ENCODE results near the gene PEAK1. TPM values are rescaled to one million over a fixed set of nuclear protein-coding genes. Genes with fewer than 3 reads are reported as not detected.

PEAK1 gene
- total RNA-seq, 1 experiment from 2014 or later, result 21.2 TPM

DNA sequence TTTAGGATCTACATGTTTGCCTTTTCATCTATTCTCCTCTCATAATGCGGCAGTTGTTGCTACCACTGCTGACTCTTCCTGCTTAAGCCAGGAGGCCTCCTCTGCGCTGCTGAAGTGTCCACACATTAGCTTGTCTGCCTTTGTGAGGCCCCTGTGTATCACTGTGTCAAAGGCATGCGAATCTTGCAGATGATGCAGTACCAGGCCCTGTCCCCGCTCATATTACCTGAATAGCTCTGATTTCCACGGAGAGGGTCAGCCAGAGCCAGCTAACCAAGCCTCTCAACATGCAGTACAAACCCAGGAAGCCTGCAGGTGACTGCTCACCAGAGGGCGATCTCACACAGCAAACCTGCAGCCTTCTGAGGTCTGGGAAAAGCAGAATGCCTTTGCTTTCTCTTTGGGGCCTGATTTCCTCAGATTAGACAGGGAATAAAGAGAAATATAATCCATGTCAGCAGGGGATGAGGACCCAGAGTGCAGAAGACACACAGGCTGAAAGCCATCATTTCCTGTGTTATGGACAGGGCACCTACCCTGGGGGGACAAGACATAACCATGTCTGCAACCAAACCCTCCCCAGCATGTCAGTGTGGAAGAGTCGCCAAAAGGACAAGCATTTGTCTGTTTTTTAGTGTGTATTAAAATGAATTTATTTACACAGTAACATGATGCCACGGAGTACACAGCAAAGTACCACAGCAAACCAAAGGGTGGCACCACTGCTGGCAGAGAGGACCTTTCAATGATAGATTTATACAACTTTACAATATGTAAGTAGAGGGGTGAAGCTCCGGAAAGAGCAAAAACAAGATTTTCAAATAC is 312.2 kb downstream of the PEAK1 start:
- Histone ChIP-seq H3K18ac (ENCODE audit: insufficient read length, low read depth, low read length) (no peak overlapping the region), H3K23me2 (ENCODE audit: insufficient read length, low read depth, low read length, poor library complexity, severe bottlenecking) (no peaks in the 10 kb centered on the region), H2AK5ac (ENCODE audit: insufficient read length, low read length) (no peak overlapping the region), H3K4me1 (ENCODE audit: insufficient read depth, low read length) (no peaks in the 10 kb centered on the region), H3K79me1 (ENCODE audit: insufficient read depth, low read depth, low read length, poor library complexity, severe bottlenecking) (no peaks in the 10 kb centered on the region), H2BK20ac (ENCODE audit: low read depth, low read length, poor library complexity, severe bottlenecking) (no peak overlapping the region), H3K4me2 (ENCODE audit: insufficient read depth, insufficient read length, low read length) (no peak overlapping the region), H2BK12ac (ENCODE audit: insufficient read length, low read depth, low read length) (no peak overlapping the region), H2BK5ac (ENCODE audit: insufficient read length, low read length) (no peak overlapping the region), H3T11ph (ENCODE audit: low read length) (no peak overlapping the region), H3K27me3 (ENCODE audit: insufficient read depth, low read length) (no peaks in the 10 kb centered on the region), H3K79me2 (ENCODE audit: insufficient read depth, low read length) (no peaks in the 10 kb centered on the region), H3K9ac (ENCODE audit: extremely low read depth, insufficient read length, low read length) (no peak overlapping the region), H4K91ac (ENCODE audit: insufficient read length, low read depth, low read length) (no peak overlapping the region), H2BK120ac (ENCODE audit: low read depth, low read length, poor library complexity, severe bottlenecking) (no peak overlapping the region), H2BK15ac (ENCODE audit: low read depth, low read length) (no peak overlapping the region), H4K5ac (ENCODE audit: insufficient read length, low read depth, low read length) (no peak overlapping the region), H3K9me3 (ENCODE audit: control insufficient read depth, low read depth, low read length) (no peaks in the 10 kb centered on the region), H3K23ac (ENCODE audit: insufficient read length, low read depth, low read length) (no peak overlapping the region), H4K20me1 (ENCODE audit: control insufficient read depth, insufficient read depth, insufficient read length) (no peaks in the 10 kb centered on the region), H3K4ac (ENCODE audit: low read depth, low read length) (no peak overlapping the region), H3K14ac (ENCODE audit: insufficient read depth, low read length) (no peak overlapping the region), H4K8ac (replicated peaks; ENCODE audit: insufficient read length, low read depth, low read length) (no peak overlapping the region), H3K56ac (ENCODE audit: insufficient read length, low read depth, low read length) (no peak overlapping the region), H2AFZ (ENCODE audit: low read length) (no peak overlapping the region), H3K27ac (ENCODE audit: insufficient read length, low read depth, low read length) (no peak overlapping the region)
- no peaks in the 10 kb centered on the region for H3K27me3 Mint-ChIP-seq (ENCODE audit: low read depth)
- DNase-seq, result peak; percentile 79
- H3K9me3 Mint-ChIP-seq, result no peaks in the 10 kb centered on the region
- H3K4me3 Mint-ChIP-seq, result no peak overlapping the region
- no peaks in the 10 kb centered on the region for H3K36me3 Mint-ChIP-seq (ENCODE audit: insufficient read depth in 1 of 3, low read depth in 3 of 3)
- no CpG with 5 or more reads among the region's 9 CpGs for WGBS (ENCODE audit: extremely low coverage, insufficient read length, low lambda C conversion rate)
- peak overlapping the region; percentile 60 to 84 (median 61); a peak in 6 of 7 replicates for H3K27ac Mint-ChIP-seq
- peaks cover 15 to 18% of the 10 kb centered on the region in 2 experiments for H3K4me1 Mint-ChIP-seq
- TF ChIP-seq, protein P1, sequence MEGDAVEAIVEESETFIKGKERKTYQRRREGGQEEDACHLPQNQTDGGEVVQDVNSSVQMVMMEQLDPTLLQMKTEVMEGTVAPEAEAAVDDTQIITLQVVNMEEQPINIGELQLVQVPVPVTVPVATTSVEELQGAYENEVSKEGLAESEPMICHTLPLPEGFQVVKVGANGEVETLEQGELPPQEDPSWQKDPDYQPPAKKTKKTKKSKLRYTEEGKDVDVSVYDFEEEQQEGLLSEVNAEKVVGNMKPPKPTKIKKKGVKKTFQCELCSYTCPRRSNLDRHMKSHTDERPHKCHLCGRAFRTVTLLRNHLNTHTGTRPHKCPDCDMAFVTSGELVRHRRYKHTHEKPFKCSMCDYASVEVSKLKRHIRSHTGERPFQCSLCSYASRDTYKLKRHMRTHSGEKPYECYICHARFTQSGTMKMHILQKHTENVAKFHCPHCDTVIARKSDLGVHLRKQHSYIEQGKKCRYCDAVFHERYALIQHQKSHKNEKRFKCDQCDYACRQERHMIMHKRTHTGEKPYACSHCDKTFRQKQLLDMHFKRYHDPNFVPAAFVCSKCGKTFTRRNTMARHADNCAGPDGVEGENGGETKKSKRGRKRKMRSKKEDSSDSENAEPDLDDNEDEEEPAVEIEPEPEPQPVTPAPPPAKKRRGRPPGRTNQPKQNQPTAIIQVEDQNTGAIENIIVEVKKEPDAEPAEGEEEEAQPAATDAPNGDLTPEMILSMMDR (conservative IDR thresholded peaks at IDR 0.05), result peak; percentile 88

Measured in H9 (cell line).